RWPE1 (cell line): ENCODE results near the gene KCTD6.

Experiments used
- CTCF ChIA-PET: fragments of 350-600 bp; sonication (Branson Sonifier 250); formaldehyde crosslinking; extraction: SDS; loops from one replicate; lab custom pipeline; 2021; lab: Yijun Ruan, JAX
- POLR2A ChIA-PET: fragments of 400-600 bp; formaldehyde crosslinking; extraction: SDS; loops from one replicate; lab custom pipeline; 2020; ENCODE audit warnings: antibody characterized with exemption; ENCODE audit not compliant: low non-redundant PET; lab: Yijun Ruan, JAX
- DNase-seq: peaks from one replicate; pipeline ENCODE4 v3.0.0; 2012; ENCODE audit warnings: low spot score
- H3K27ac ChIP-seq: fragments of 450-650 bp; 2 replicates; pipeline ENCODE4 v1.5.1; 2017
- TF ChIP-seq, protein P1 (sequence below): fragments of 450-650 bp; conservative IDR thresholded peaks from 2 replicates; pipeline ENCODE4 v1.5.1; 2017; ENCODE audit warnings: low read depth, mild to moderate bottlenecking

The KCTD6 gene

DNA sequence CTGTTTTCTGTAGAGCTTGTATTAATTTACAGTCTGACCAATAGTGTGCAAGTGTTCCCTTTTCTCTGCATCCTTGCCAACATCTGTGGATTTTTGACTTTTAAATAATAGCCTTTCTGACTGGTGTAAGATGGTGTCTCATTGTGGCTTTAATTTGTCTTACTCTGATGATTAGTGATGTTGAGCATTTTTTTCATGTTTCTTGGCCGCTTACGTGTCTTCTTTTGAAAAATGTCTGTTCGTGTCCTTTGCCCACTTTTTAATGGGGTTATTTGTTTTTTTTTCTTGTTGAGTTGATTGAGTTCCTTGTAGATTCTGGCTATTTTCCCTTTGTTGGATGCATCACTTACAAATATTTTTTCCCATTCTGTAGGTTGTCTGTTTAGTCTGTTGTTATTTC is 52.6 kb downstream of the KCTD6 start:
- CTCF ChIA-PET, result no interaction called here
- POLR2A ChIA-PET, result no interaction called here
- DNase-seq, result no peak
- H3K27ac ChIP-seq, result no peak overlapping the region
- TF ChIP-seq, protein P1, sequence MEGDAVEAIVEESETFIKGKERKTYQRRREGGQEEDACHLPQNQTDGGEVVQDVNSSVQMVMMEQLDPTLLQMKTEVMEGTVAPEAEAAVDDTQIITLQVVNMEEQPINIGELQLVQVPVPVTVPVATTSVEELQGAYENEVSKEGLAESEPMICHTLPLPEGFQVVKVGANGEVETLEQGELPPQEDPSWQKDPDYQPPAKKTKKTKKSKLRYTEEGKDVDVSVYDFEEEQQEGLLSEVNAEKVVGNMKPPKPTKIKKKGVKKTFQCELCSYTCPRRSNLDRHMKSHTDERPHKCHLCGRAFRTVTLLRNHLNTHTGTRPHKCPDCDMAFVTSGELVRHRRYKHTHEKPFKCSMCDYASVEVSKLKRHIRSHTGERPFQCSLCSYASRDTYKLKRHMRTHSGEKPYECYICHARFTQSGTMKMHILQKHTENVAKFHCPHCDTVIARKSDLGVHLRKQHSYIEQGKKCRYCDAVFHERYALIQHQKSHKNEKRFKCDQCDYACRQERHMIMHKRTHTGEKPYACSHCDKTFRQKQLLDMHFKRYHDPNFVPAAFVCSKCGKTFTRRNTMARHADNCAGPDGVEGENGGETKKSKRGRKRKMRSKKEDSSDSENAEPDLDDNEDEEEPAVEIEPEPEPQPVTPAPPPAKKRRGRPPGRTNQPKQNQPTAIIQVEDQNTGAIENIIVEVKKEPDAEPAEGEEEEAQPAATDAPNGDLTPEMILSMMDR, result no peak

DNA sequence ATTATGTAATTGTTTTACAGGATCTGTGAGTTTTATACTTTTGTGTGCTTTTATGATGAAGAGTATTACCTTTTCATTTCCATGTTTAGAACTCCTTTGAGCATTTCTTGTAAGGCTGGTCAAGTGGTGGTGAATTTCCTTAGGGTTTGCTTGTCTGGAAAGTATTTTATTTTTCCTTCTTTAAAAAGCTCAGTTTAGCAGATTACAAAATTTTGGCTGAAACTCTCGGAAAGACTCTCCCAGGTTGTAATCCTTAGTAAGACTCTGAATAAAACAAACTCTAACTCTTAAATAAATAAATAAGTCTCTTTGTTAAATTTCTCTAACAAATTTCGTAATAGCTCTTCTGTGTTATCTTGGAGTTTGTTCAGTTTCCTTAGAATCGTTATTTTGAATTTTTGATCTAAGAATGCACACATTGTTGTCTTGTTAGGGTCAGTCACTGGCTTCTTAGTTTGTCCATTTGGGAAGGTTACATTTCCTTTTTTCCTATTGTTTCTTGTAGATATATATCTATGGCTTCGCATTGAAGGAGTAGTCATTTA is 59.8 kb downstream of the KCTD6 start:
- TF ChIP-seq, protein P1, result no peak
- no peak for DNase-seq
- CTCF ChIA-PET, result interaction anchor here (0.6 to 0.7 kb wide), 2 partner anchors 16 to 671 kb away, joined by 3 read pairs; no protein-coding TSS in a partner anchor
- no peak overlapping the region for H3K27ac ChIP-seq
- POLR2A ChIA-PET, result no interaction called here
